Measurements from ENCODE around the gene APLN. TPM values are rescaled to one million over a fixed set of nuclear protein-coding genes. Genes with fewer than 3 reads are reported as not detected.

The APLN gene
- polyA plus RNA-seq, 1 donor from 2014 or later = 0.38 TPM

DNA sequence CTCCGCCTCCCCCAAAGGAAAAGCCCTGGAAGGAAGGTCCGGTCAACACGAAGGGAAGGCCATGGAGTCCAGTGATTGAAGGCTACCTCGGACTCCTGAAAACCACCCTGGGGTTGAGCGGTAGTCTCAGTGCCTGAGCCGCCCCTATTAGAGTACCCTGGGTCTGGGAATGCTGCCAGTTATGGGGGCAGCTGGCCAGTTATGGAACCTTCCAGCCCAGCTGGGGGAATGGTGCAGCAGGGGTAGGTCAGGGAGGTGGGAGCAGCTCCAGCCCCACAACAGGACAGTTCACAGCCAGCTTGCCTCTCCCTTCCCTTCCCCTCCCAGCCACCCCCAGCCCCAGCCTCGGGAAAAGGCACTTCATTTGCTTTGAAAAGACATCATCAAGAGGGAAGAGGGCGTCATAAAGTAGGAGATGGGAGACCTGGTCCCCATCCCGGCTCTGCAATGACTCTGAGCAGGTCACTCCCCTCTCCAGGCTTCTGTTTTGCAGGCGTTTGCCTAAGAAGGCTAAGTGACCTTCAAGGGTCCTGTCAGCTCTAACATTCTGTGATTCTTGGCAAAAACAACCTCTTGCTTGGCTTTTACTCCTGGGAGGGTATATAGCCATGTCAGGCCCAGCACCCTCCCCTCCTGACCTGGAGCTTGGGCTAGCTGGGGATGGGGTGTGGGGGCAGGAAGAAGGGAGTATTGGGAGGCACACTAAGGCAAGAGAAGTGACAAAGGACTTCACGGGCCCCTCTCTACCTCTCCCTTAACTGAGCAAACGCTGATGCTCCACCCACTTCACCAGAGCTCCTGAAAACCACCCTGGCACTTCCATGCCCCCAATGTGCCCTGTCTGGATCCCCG is 8.0 kb downstream of the APLN start:
- no peaks in the 10 kb centered on the region for H3K9me2 ChIP-seq (ENCODE audit: insufficient read depth, low read length)

DNA sequence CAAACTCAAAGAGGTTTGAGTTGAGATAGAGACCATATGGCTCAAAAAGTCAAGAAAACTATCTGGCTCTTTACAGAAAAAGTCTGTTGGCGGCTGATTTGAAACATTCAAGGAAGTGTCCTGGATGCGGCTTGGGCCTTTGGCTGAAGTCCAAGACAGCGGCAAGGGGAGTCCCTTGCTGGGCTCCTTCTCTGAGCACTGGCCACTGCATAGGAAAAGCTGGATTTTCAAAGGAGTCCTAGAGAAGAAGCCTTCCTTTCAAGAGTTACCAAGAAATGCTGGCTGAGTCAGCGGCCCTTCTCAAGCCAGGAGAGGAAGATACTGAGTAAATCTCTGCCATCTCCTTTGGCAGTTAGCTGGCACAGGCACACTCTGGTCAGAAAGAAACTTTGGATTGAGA is 12.1 kb downstream of the APLN start:
- Histone ChIP-seq H3K27ac (ENCODE audit: low read length) (no peak overlapping the region), H3K79me2 (replicated peaks; ENCODE audit: insufficient read depth, low read length) (no peaks in the 10 kb centered on the region)

More for the DNA sequence above, 8.0 kb downstream of the APLN start:
- Histone ChIP-seq H4K20me1 (ENCODE audit: insufficient read depth) (no peaks in the 10 kb centered on the region), H2AFZ (ENCODE audit: low read depth, low read length) (no peak overlapping the region), H3K27me3 (ENCODE audit: insufficient read depth, low read depth, low read length) (no peaks in the 10 kb centered on the region), H3K79me2 (replicated peaks; ENCODE audit: insufficient read depth, low read length) (no peaks in the 10 kb centered on the region), H3K36me3 (ENCODE audit: insufficient read depth, low read length) (no peaks in the 10 kb centered on the region), H3K4me3 (ENCODE audit: low read length) (no peak overlapping the region), H3K9me3 (ENCODE audit: low read length) (no peaks in the 10 kb centered on the region), H3K4me2 (ENCODE audit: low read length) (no peak overlapping the region), H3K9ac (ENCODE audit: low read length) (no peak overlapping the region), H3F3A (ENCODE audit: insufficient read depth, low read length, poor library complexity, severe bottlenecking) (no peaks in the 10 kb centered on the region), H3K27ac (ENCODE audit: low read length) (no peak overlapping the region)
- TF ChIP-seq, protein P1, sequence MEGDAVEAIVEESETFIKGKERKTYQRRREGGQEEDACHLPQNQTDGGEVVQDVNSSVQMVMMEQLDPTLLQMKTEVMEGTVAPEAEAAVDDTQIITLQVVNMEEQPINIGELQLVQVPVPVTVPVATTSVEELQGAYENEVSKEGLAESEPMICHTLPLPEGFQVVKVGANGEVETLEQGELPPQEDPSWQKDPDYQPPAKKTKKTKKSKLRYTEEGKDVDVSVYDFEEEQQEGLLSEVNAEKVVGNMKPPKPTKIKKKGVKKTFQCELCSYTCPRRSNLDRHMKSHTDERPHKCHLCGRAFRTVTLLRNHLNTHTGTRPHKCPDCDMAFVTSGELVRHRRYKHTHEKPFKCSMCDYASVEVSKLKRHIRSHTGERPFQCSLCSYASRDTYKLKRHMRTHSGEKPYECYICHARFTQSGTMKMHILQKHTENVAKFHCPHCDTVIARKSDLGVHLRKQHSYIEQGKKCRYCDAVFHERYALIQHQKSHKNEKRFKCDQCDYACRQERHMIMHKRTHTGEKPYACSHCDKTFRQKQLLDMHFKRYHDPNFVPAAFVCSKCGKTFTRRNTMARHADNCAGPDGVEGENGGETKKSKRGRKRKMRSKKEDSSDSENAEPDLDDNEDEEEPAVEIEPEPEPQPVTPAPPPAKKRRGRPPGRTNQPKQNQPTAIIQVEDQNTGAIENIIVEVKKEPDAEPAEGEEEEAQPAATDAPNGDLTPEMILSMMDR (IDR thresholded peaks at IDR 0.05; ENCODE audit: poor library complexity, severe bottlenecking) = no peak
- no peak for TF ChIP-seq MXI1 (conservative IDR thresholded peaks at IDR 0.05; ENCODE audit: poor library complexity, severe bottlenecking)
- TF ChIP-seq EP300 (conservative IDR thresholded peaks at IDR 0.05; ENCODE audit: poor library complexity, severe bottlenecking) = no peak
- no peak for TF ChIP-seq RAD21 (conservative IDR thresholded peaks at IDR 0.05)
- no peak for TF ChIP-seq TAF1 (IDR thresholded peaks at IDR 0.05; ENCODE audit: low read depth)
- no peak for TF ChIP-seq POLR2AphosphoS5 (IDR thresholded peaks at IDR 0.05)
- no peak for TF ChIP-seq EZH2 (IDR thresholded peaks at IDR 0.05; ENCODE audit: borderline replicate concordance, insufficient read depth, low read length, poor library complexity, severe bottlenecking)
- TF ChIP-seq, protein P2, sequence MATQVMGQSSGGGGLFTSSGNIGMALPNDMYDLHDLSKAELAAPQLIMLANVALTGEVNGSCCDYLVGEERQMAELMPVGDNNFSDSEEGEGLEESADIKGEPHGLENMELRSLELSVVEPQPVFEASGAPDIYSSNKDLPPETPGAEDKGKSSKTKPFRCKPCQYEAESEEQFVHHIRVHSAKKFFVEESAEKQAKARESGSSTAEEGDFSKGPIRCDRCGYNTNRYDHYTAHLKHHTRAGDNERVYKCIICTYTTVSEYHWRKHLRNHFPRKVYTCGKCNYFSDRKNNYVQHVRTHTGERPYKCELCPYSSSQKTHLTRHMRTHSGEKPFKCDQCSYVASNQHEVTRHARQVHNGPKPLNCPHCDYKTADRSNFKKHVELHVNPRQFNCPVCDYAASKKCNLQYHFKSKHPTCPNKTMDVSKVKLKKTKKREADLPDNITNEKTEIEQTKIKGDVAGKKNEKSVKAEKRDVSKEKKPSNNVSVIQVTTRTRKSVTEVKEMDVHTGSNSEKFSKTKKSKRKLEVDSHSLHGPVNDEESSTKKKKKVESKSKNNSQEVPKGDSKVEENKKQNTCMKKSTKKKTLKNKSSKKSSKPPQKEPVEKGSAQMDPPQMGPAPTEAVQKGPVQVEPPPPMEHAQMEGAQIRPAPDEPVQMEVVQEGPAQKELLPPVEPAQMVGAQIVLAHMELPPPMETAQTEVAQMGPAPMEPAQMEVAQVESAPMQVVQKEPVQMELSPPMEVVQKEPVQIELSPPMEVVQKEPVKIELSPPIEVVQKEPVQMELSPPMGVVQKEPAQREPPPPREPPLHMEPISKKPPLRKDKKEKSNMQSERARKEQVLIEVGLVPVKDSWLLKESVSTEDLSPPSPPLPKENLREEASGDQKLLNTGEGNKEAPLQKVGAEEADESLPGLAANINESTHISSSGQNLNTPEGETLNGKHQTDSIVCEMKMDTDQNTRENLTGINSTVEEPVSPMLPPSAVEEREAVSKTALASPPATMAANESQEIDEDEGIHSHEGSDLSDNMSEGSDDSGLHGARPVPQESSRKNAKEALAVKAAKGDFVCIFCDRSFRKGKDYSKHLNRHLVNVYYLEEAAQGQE (IDR thresholded peaks at IDR 0.05; ENCODE audit: borderline replicate concordance) = no peak
- no peak for TF ChIP-seq SMC3 (conservative IDR thresholded peaks at IDR 0.05; ENCODE audit: poor library complexity)

More for the DNA sequence above, 12.1 kb downstream of the APLN start:
- TF ChIP-seq, protein P1 (IDR thresholded peaks at IDR 0.05; ENCODE audit: poor library complexity, severe bottlenecking) = no peak
- no peak for TF ChIP-seq EP300 (conservative IDR thresholded peaks at IDR 0.05; ENCODE audit: poor library complexity, severe bottlenecking)
- TF ChIP-seq, protein P2 (IDR thresholded peaks at IDR 0.05; ENCODE audit: borderline replicate concordance) = no peak
- no peak for TF ChIP-seq TAF1 (IDR thresholded peaks at IDR 0.05; ENCODE audit: low read depth)
- no peak for TF ChIP-seq MXI1 (conservative IDR thresholded peaks at IDR 0.05; ENCODE audit: poor library complexity, severe bottlenecking)
- no peak for TF ChIP-seq SMC3 (conservative IDR thresholded peaks at IDR 0.05; ENCODE audit: poor library complexity)
- no peak for TF ChIP-seq RAD21 (conservative IDR thresholded peaks at IDR 0.05)
- no peak for TF ChIP-seq POLR2AphosphoS5 (IDR thresholded peaks at IDR 0.05)
- TF ChIP-seq EZH2 (IDR thresholded peaks at IDR 0.05; ENCODE audit: borderline replicate concordance, insufficient read depth, low read length, poor library complexity, severe bottlenecking) = no peak
- H3F3A ChIP-seq (ENCODE audit: insufficient read depth, low read length, poor library complexity, severe bottlenecking) = no peaks in the 10 kb centered on the region
- no peak overlapping the region for H2AFZ ChIP-seq (ENCODE audit: low read depth, low read length)
- no peak overlapping the region for H3K9ac ChIP-seq (ENCODE audit: low read length)
- H3K36me3 ChIP-seq (ENCODE audit: insufficient read depth, low read length) = no peaks in the 10 kb centered on the region
- H3K4me3 ChIP-seq (ENCODE audit: low read length) = no peak overlapping the region
- H4K20me1 ChIP-seq (ENCODE audit: insufficient read depth) = no peaks in the 10 kb centered on the region
- no peak overlapping the region for H3K4me2 ChIP-seq (ENCODE audit: low read length)
- no peaks in the 10 kb centered on the region for H3K9me3 ChIP-seq (ENCODE audit: low read length)
- H3K9me2 ChIP-seq (ENCODE audit: insufficient read depth, low read length) = no peaks in the 10 kb centered on the region
- H3K27me3 ChIP-seq (ENCODE audit: insufficient read depth, low read depth, low read length) = no peaks in the 10 kb centered on the region

All from neural cell (in vitro differentiated cells).